Caco-2 (cell line): Measurements from ENCODE around the gene PAK5. TPM values are rescaled to one million over a fixed set of nuclear protein-coding genes. Genes with fewer than 3 reads are reported as not detected.

Source experiments
- BruUV-seq: library from RNA; stranded (reverse); fragments of 400-500 nt; replicated peaks from 2 replicates; lab custom pipeline; 2021; lab: Mats Ljungman, UMichigan
- CTCF ChIA-PET: fragments of 300-600 bp; sonication (Branson Sonifier 250); formaldehyde crosslinking; loops from one replicate; lab custom pipeline; 2022; ENCODE audit warnings: antibody characterized with exemption; lab: Charles Lee
- POLR2A ChIA-PET: fragments of 300-600 bp; sonication (Branson Sonifier 250); formaldehyde crosslinking; loops from one replicate; lab custom pipeline; 2022; ENCODE audit warnings: antibody characterized with exemption; lab: Charles Lee
- DNase-seq, 2 experiments: peaks; one replicate each; pipeline versions ENCODE4 v3.0.0 to v3.0.0-alpha.2; 2020 to 2022
- H3K27me3 ChIP-seq: replicated peaks from 2 replicates; pipeline ENCODE4 v1.6.0; 2011; ENCODE audit warnings: low read length; ENCODE audit not compliant: control insufficient read depth, insufficient read depth
- H3K36me3 ChIP-seq: 2 replicates; pipeline ENCODE4 v1.5.1; 2011; ENCODE audit warnings: low read length; ENCODE audit not compliant: control insufficient read depth, insufficient read depth
- H3K4me1 ChIP-seq: fragments of 250-450 bp; sonication (Bioruptor Pico); 2 replicates; pipeline ENCODE4 v1.5.1; 2020; ENCODE audit warnings: mild to moderate bottlenecking
- H3K4me3 ChIP-seq: 2 replicates; pipeline ENCODE4 v1.5.1; 2011; ENCODE audit warnings: low read depth, mild to moderate bottlenecking, control low read depth, low read length
- H3K9me3 ChIP-seq: fragments of 250-450 bp; sonication (Bioruptor Pico); 2 replicates; pipeline ENCODE4 v1.5.1; 2020; ENCODE audit warnings: mild to moderate bottlenecking, moderate library complexity
- H3K27ac Mint-ChIP-seq: one replicate; pipeline ENCODE4 v1.8.0; 2022; ENCODE audit warnings: mixed read lengths; ENCODE audit not compliant: unreplicated experiment
- H3K27me3 Mint-ChIP-seq: one replicate; pipeline ENCODE4 v1.8.0; 2022; ENCODE audit warnings: mixed read lengths; ENCODE audit not compliant: insufficient read depth, unreplicated experiment
- H3K36me3 Mint-ChIP-seq: one replicate; pipeline ENCODE4 v1.8.0; 2022; ENCODE audit warnings: mild to moderate bottlenecking, mixed read lengths; ENCODE audit not compliant: insufficient read depth, unreplicated experiment
- H3K4me1 Mint-ChIP-seq: one replicate; pipeline ENCODE4 v1.8.0; 2022; ENCODE audit warnings: low read depth, mixed read lengths; ENCODE audit not compliant: unreplicated experiment
- H3K4me3 Mint-ChIP-seq: one replicate; pipeline ENCODE4 v1.8.0; 2022; ENCODE audit warnings: mild to moderate bottlenecking, moderate library complexity, mixed read lengths; ENCODE audit not compliant: unreplicated experiment
- H3K9me3 Mint-ChIP-seq: one replicate; pipeline ENCODE4 v1.8.0; 2022; ENCODE audit warnings: mixed read lengths; ENCODE audit not compliant: unreplicated experiment
- CTCF ChIP-seq, 2 experiments: fragments of 200-600 bp in 1 of 2; IDR thresholded peaks; 1 replicate in 1 of 2; 2 replicates in 1 of 2; pipeline versions ENCODE4 v1.5.1 to v1.8.0; 2011 to 2022; ENCODE audit warnings: antibody characterized with exemption in 1 of 2, control low read depth in 1 of 2, inconsistent platforms in 1 of 2, low read depth in 1 of 2, low read length in 1 of 2, mild to moderate bottlenecking in 1 of 2, moderate library complexity in 1 of 2; ENCODE audit not compliant: insufficient read depth in 1 of 2, severe bottlenecking in 1 of 2, unreplicated experiment in 1 of 2
- intact Hi-C: fragments of 100-400 bp; cut with micrococcal nuclease; formaldehyde crosslinking; loops from one replicate; pipeline ENCODE4 v1.10.0; 2022; ENCODE audit not compliant: unreplicated experiment
- total RNA-seq: library from RNA; stranded (reverse); gene quantifications from 2 replicates; pipeline ENCODE4 v1.2.3, GENCODE V29; 2022

Gene PAK5
- total RNA-seq, 1 experiment from 2014 or later = not detected

- H3K36me3 Mint-ChIP-seq = no peaks in the 10 kb centered on the region
- CTCF ChIA-PET = no interaction called here
- BruUV-seq = no TSS peak
These were observed 243.1 kb downstream of the PAK5 start for GRCh38 chr20:9595763-9596162.

GRCh38 chr20:9594284-9594875, 244.5 kb downstream of the PAK5 start:
- Mint-ChIP-seq H3K9me3 (peaks cover 17% of the 10 kb centered on the region), H3K36me3 (no peaks in the 10 kb centered on the region), H3K27ac (no peak overlapping the region), H3K4me1 (no peaks in the 10 kb centered on the region), H3K4me3 (no peak overlapping the region), H3K27me3 (no peaks in the 10 kb centered on the region)
- intact Hi-C loops = no loop called here
- Histone ChIP-seq H3K27me3 (no peaks in the 10 kb centered on the region; the same call in 1 of the 2 replicates), H3K4me1 (peaks cover 6% of the 10 kb centered on the region; the same call in 1 of the 2 replicates), H3K9me3 (peaks cover 11% of the 10 kb centered on the region; the same call in 1 of the 2 replicates), H3K36me3 (no peaks in the 10 kb centered on the region), H3K4me3 (no peak overlapping the region)
- POLR2A ChIA-PET = no interaction called here
- BruUV-seq = no TSS peak
- no peak for DNase-seq
- CTCF ChIA-PET = no interaction called here
- TF ChIP-seq CTCF (IDR thresholded peaks at IDR 0.05; ENCODE audit: insufficient read depth in 1 of 2, low read depth in 1 of 2, low read length in 1 of 2, severe bottlenecking in 1 of 2, unreplicated experiment in 1 of 2) = no peak

More at GRCh38 chr20:9595763-9596162, 243.1 kb downstream of the PAK5 start:
- Histone ChIP-seq H3K27me3 (no peaks in the 10 kb centered on the region; the same call in 1 of the 2 replicates), H3K4me3 (no peak overlapping the region), H3K4me1 (peaks cover 6% of the 10 kb centered on the region; the same call in 1 of the 2 replicates), H3K36me3 (no peaks in the 10 kb centered on the region), H3K9me3 (peaks cover 11% of the 10 kb centered on the region; the same call in 1 of the 2 replicates)
- no peak for DNase-seq
- POLR2A ChIA-PET = no interaction called here
- Mint-ChIP-seq H3K27me3 (no peaks in the 10 kb centered on the region), H3K4me1 (no peaks in the 10 kb centered on the region), H3K4me3 (no peak overlapping the region), H3K9me3 (peaks cover 17% of the 10 kb centered on the region), H3K27ac (no peak overlapping the region)
- intact Hi-C loops = no loop called here
- TF ChIP-seq CTCF (IDR thresholded peaks at IDR 0.05; ENCODE audit: insufficient read depth in 1 of 2, low read depth in 1 of 2, low read length in 1 of 2, severe bottlenecking in 1 of 2, unreplicated experiment in 1 of 2) = no peak

GRCh38 chr20:9592419-9592818, 246.5 kb downstream of the PAK5 start:
- ChIA-PET CTCF (no interaction called here), POLR2A (no interaction called here)
- H3K4me3 ChIP-seq = no peak overlapping the region
- intact Hi-C loops = no loop called here
- H3K27me3 ChIP-seq = no peaks in the 10 kb centered on the region; the same call in 1 of the 2 replicates
- no peaks in the 10 kb centered on the region for H3K4me1 Mint-ChIP-seq
- no TSS peak for BruUV-seq
- H3K27me3 Mint-ChIP-seq = no peaks in the 10 kb centered on the region
- no peaks in the 10 kb centered on the region for H3K36me3 Mint-ChIP-seq
- H3K4me1 ChIP-seq = peaks cover 6% of the 10 kb centered on the region; the same call in 1 of the 2 replicates
- no peak for TF ChIP-seq CTCF (IDR thresholded peaks at IDR 0.05; ENCODE audit: insufficient read depth in 1 of 2, low read depth in 1 of 2, low read length in 1 of 2, severe bottlenecking in 1 of 2, unreplicated experiment in 1 of 2)
- H3K4me3 Mint-ChIP-seq = no peak overlapping the region
- no peak for DNase-seq
- H3K36me3 ChIP-seq = no peaks in the 10 kb centered on the region
- no peak overlapping the region for H3K27ac Mint-ChIP-seq
- H3K9me3 Mint-ChIP-seq = peaks cover 17% of the 10 kb centered on the region
- peaks cover 11% of the 10 kb centered on the region; the same call in 1 of the 2 replicates for H3K9me3 ChIP-seq
